Measurements from ENCODE around the gene ACRBP.

ACRBP gene

DNA sequence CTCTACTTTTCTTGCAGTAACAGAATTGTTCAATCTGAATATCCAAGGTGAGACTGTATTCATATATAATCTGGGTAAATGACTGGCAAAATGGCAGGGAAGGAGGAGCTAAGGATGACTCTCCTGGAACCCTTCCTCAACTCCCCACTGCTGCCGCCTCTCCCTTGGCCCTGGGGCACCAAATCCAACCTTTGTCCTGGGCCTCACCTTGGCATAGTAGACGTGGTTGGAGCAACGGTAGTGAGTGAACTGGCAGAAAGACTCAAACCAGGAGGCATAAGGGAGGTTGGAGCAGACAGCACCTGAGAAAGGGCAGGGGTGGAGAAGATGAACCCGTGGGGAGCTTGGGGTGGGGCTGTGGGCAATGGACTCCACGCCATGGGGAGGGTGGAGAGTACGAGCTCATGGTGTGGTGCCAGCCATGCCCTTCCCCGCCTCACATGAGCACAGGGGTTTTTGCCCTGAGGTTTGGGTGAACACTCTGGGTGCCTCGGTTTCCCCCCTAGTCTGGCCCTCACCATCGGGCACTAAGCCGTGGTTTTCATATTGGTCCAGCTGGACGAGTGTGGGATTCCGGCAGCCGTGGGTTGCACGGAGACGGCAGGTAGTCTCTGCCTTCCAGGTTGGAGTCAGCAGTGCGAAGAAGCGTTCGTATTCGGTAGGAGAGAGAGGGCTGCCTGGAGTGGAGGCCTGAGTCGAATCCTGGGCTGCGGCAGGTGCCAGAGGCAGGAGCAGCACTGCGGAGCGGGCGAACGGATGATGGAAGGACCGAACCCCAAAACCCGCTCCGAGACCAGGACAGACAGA, 753 bp downstream of the ACRBP start:
- no peak for FAIRE-seq

DNA sequence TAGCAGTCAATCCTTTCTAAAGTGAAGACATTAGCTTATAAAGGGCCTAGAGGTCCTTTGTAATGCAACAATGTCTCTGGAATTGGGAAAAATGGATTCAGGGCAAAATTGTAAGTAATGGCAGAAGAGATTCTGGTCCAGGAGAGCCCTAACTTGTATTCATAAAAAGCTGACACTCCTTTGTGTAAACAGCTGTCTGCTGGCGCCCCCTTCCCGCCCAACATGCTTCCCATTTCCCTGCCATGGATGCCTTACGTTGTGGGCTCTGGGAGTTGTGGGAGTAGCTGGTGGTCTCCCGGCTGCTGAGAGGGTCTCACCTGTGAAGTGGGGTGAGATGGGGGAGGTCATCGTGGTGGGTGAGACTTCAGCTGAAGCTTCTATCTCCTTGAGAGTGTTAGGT, 2.3 kb downstream of the ACRBP start:
- FAIRE-seq: no peak

DNA sequence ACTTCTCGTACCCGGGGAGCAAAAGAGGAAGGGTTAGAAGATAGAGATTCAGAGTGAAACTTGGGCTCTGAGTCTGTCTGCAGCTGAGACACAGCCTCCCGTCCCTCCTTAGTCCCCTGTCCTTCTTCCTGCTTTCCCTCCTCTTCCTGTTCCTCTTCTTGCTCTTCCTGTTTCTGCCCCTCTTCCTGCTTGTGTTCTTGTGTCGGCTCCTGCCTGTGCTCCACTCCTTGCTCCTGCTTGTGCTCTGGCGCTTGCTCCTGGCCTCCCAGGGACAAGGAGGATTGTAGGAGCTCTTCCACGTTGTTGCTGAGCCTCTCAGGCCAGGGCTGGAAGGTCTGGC, 3.0 kb downstream of the ACRBP start:
- FAIRE-seq: no peak

DNA sequence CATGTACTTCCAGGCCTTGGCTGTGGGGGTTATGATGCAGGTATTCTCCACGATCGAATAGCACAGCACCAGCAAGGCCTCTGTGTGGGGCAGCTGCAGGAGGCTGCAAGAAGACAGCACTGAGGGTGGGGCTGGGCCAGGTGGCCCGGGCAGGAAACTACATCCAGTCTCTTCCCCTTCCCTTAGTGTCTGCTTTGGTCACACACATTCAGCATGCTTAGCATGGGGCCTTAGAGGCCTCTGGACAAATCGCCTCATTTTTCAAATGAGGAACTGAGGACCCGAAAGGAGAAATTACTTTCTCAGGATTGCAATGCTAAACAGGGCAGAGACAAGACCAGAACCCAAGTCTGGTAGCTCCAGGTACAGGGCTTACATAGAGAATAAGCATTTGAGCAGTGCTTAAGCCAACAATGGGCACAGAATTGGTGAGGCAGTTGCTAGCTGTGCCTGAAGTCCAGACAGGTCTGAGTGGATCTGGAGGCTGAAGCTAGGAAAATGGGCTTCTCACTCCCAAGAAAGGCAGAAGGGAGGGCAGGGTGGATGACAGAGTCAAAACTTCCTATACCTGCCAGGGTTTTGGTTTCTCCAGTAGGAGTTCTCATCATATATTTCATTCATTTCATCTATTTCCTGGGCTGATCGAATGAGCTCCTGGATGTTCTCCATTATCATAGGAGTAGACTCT, 3.5 kb downstream of the ACRBP start:
- FAIRE-seq: no peak

DNA sequence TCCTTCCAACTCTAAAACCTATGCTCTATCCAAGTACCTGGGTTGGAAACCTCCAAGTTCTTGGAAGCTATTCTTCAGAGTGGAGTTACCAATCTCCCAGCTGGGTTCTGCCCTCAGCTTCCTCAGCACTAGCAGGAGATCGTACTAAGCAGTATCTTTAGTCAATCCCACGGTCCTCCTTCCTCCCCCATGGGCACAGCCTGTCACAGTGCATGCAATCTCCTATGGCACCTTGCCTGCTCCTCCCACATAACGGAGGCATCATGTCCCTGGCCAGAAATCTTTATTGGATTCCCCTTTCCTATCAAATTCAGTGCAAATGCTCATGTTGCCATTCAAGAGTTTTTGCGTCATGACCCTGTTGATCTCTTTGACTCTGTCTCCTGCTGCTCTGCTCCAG, 6.1 kb downstream of the ACRBP start:
- no peak for FAIRE-seq

DNA sequence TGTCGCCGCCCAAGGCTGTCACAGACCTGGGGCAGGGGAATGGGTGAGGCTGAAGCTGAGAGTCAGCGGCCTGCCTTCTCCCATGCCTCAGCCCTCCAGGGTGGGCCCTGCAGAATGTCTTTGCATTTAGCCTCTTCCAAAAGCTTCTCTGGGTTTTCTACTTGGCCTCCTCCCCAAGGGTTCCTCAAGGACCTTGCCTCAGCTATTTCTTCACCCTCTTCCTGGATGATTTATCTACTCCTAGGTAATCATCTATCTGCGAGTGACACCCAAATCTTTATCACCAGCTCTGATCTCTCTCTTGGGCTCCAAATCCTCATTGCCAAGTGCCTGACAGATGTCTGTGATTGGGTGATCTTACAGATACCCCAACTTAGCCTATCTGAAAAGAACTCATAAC, 6.7 kb downstream of the ACRBP start:
- no peak for FAIRE-seq

DNA sequence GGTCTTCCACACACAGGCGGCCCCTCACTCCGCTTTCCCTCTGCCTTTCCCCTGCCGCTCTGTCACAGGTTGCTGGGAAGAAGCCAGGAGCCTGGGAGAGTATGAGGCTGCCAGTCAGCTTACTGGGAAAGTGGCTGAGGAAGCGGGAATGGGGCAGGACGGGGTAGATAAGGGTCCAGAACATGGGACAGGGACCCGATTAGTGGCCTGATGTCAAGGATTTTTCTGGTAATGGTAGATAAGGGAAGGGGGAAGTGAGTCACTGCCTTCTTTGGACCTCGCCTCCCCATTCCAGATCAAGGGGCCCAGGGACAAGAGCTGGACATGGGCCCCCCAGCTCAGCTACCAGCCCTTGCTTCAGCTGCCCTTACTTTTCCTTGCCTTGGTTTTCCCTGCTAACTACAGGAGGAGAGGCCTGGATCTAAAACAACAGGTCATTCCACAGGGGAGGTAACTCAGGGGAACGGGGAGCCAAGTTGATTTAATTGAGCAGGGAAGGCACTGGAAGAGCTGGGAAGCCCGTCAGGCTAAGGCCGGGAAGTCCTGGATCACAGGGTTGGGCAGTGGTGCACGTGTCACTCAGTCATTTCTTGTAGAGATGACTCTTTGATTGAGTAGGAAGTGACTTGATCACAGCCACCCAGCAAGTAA, 8.0 kb downstream of the ACRBP start:
- FAIRE-seq: no peak

DNA sequence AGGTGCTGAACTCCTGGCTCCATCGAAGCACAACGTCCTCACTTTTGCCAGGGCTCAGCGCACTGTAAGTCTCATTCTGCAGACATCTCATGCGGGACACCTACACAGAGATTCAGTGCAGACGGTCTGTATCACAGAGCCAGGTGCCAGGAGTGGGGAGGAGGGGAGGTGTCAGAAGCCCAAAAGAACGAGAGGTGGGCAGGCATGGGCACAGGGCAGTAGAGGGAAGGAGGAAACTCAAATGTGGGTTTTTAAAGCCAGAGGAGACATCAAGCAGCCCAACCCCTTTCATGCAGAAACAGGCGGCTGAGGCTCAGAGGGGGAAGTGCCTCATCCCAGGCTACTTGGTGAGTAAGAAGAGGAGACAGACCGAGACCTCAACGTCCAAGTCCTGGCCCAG, 8.9 kb downstream of the ACRBP start:
- FAIRE-seq: no peak

DNA sequence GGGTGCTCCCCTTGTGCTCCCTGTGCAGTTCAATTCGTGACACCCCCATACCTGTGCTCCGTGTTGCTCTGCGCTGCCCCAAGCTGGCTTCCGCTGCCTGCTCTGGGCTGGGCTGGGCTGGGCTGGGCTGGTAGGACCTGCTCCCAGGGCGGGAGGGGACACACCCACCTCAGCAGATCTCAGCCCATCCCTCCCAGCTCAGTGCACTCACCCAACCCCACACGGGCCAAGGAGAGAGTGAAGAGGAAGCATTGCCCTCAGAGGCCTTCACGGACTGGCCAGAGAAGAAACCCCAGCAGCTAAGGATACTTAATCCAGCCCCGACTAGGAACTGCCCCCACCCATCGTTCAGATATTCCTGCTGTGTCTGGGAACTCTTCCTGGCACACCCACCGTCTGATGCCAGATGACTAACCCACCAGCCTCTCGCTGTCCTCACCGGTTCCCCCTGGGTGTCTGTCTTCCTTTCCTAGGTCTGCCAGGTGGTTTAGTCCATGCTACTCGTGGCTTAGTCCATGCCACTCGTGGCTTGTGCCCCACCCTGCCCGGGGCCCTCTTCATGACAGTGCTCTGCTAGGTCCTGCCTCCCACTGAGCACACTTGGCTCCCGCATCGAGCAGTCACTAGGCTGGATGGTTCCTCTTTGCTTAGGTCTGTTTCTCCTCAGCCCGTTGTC, 11.2 kb downstream of the ACRBP start, which contains the start of gene LPAR5:
TSS of gene LPAR5 (minus strand) at position 104 of the 676 bp plus-strand sequence. CDS start 14,711 bp downstream, outside the sequence.
- FAIRE-seq: no peak

DNA sequence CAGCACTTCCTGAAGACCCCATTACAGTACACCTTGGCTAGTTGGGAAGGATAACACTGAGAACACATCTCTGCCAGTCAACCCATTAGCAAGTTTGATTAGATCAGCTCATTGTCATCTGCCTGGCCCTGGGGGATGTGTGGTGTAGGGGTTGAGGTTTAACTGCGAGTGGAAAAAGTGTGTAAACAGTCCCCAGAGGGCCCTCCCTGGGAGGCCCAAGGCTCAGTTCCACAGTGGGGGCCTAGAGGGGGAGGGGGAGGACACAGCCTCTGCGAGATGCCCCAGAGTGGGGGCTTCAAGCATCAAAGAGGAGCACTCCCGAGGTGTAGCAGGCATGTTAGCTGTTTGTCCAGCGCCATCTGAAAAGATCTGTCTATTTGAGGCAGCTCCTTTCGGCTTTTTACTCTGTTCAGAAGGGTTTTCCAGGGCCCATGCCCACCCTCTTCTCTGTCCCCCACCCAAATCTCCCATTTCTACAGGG, 11.8 kb downstream of the ACRBP start:
- FAIRE-seq: no peak

DNA sequence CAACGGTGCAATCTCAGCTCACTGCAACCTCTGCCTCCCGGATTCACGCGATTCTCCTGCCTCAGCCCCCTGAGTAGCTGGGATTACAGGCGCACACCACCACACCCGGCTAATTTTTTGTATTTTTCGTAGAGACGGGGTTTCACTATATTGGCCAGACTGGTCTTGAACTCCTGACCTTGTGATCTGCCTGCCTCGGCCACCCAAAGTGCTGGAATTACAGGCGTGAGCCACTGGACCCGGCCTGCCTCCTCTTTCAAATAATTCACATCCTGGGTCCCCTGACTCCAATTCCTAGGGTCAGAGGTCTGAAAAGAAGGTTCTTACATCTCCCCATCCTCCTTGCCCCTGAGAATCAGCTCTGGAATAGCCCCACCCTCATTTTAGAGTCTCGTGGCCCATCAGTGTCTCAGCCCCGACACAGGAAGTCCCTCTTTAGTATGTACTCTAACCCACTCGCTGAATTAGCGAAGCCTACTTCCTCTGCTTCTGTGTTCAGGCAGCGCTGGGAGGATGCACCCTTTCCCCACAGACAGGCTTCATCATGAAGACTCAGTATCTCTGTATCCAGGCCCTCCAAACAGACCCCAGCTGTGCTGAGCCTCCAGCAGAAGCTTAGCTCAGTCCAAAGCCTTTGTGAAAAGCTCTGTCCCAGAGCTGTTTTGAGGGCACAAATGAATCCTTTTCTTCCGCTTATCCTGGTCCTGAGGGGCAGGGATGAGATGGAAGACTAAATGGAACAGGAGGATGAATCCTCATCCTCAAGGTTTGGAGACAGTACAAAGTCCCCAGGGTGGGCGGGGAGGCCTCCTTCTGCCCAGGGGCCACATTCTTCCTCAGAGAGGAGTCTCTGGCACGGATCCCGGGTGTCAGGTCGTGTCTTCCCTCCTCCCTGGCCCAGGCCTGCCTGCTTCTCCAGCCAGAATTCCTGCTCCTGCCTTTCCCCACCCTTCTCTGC, 14.9 kb downstream of the ACRBP start:
- FAIRE-seq: no peak

DNA sequence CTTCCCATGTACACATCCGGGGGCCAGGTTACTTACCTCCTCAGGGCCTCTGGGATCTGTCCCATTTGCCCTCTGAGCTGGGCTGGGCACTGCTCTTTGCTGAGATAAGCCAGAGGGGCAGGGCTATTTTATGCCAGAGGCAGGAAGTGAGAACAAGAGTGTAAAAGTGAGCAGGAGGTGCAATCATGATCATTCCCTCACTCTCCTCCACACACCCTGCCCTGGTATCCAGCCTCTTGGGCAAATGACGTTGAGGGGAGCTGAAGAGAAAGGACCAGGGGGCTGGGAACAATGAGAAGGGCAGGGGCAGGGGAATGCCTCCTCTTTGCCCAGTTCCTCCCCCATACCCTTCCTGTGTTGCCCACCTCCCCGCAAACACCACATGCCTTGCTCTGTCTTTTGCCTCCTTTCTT, 15.7 kb downstream of the ACRBP start:
- no peak for FAIRE-seq

DNA sequence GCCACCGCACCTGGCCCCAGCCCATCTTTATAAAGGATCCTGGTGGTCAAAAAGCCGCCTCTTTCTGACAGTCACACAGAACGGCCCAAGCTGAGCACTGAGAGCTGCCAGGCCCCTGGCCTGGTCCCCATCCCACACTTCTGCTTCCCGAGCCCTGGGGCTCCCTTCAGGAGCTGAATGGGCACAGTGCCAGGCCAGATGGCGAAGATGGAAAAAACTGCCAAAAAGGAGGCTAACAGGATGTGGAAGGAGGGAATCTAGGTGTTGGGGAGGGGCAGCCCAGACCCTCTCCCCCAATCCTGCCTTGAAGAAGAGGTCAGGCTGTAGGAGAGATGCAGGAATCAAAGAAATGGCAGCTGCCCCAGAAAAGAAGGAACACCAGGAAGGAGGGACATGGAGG, 16.5 kb downstream of the ACRBP start:
- FAIRE-seq: no peak

DNA sequence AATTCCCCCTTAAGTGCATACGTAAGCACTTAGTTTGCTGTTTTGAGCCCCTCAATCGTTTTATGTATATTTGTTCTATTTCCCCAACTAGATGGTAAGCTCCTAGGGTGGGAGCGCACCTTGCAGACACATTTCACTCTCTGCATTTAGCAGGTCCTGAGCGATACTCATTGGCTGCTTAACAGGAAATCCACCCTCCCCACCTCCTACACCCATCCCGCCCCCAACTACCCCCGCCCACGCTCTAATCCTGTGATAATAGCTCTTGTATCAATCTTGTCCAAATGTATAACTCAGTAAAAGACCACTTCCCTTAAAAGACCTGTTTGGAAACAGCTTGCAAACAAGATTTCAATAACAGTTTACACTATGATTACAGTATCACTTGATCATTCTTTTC, 19.6 kb downstream of the ACRBP start:
- no peak for FAIRE-seq

DNA sequence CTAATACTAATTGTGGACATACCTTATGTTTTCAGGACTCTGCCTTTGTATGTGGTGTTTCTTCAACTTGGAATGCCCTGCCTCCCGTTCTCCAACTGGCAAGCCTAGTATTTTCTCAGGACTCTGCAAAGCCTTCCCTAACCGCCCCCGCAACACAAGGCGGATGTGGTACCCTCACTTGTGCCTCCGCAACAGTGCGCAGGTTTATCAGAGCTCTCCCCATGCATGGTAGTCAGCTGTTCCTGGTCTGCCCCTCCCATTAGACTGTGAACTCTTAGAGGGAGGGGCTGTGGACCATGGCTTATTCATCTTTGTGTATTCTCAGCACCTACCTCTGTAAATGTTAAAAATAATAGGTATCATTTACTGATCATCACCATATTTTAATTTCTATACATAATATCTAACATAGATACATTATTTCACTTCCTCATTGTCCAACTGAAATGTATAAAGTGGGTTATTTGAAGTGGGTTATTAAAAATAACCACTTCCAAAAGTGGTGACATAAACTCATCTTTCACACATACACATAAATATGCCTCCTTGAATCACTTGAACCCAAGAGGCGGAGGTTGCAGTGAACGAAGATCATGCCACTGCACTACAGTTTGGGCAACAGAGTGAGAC, 20.5 kb downstream of the ACRBP start:
- FAIRE-seq: no peak

DNA sequence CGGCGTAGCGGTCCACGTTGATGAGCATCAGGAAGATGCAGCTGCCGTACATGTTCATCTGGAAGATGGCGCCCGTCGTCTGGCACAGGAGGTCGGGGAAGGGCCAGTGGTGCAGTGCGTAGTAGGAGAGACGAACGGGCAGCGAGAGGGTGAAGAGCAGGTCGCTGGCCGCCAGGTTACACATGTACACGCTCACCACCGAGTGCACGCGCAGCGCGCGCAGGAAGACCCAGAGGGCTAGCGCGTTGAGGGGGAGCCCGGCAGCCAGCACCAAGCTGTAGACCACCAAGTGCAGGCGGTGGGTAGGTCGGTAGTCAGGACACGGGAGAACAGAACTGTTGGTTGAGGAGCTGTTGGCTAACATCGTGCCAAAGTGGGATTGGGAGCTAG, 26.4 kb downstream of the ACRBP start:
- no peak for FAIRE-seq

DNA sequence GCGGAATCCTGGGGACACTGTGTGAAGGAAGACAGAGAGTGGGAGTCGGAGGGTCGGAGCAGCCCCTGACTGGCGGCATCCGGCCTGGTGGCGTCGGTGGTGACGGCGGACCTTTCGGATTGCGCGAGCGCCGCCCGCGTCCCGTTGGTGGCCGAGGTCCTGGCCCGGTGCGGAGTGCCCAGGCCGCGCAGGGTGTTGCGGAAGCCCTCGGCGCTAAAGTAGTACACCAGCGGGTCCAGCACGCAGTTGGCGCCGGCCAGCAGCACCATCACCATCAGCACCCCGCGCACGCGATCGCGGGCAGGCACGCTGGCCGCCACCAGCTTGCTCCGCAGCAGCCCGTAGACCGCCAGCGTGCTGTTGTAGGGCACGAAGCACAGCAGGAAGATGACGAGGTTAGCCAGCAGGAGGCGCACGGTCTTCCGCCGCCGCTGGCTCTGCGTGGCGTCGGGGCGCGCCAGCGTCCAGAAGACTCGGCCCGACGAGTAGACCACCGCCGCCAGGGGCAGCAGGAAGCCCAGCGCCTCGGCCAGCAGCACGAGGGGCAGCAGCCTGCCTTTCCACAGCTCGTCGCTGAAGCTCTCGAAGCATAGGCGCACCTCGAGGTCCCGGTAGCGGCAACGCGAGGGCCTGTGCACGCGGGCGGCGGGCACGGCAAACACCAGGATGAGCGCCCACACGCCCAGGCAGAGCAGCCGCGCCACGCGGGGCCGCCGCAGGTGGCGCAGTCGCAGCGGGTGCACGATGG, 26.9 kb downstream of the ACRBP start:
- FAIRE-seq: no peak

DNA sequence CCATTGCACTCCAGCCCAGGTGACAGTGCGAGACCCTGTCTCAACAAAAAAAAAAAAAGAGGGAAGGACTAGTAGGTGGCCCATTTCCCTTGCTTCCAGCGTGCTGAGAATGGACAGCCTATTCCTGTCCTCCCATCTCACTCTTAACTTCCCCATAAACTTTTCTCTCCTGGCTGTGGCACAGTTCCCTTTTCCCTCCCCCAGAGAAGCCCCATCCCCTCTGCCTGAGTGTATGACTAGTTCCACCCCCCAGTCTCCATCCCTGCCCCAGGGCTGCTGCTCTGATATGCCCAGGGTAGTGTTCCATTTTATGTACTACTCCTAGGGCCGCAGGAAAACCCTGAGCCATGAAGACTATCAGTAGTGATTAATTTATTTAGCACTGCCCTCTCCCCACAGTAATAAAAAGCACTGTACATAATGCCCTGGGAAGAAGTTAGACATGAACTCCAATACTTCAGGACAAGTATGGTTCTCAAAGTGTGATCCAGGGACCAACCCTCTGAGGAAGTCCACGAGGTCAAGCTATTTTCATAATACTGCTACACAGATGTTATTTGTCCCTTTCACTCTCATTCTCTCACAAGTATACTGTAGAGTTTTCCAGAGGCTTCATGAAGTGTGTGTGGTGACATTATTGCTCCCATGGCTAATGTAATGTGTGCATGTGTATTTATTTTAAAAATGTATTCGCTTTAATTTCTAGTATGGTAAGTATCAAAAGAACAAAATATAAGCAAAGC, 28.6 kb downstream of the ACRBP start:
- no peak for FAIRE-seq

DNA sequence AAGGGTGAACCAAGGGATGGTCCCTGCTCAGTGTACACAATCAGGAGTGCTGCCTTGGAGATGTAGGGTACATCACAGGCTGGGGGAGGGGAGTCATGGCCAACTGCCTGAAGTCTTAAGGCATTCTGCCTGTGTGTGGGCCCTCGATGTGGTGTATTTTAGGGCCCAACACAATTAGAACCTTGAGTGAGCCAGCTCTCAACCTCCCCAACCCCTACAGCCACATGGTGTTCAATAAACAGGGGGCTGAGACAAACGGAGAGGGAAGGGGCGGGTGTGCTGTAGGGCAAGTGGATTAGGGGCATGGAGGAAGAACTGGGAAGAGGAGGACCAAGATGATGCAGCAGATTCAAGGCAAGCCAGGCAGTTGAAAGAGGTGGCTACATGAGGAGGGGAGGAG, 31.4 kb downstream of the ACRBP start:
- no peak for FAIRE-seq

DNA sequence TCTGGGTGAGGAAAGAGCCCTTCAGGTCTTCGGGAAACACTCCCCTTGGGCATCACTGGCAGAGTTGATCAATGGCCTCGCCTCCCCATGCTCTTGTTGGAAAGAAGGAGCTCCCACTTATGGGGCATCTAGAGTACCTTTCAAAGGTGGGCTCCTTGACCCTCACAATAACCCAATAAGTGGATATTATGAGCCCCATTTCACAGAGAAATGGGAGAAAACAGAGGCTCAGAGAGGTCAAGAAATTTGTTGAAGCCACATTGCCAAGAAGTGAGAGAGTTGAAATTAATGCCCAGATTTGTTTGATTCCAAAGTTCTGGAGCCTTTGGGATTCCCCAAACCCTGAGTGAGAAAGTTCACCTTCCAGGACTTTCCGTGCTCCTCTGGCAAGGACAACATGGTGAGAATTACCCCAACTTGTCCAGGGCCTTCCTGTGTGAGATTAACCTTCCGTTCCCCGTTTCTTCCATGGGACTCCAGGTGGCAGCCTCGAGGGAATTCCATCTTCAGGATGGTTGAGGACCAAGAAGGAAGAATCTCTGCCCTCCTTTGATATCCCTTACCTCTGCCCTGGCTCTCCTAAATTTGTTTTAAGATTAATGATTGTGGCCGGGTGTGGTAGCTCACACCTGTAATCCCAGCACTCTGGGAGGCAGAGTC, 32.6 kb downstream of the ACRBP start:
- no peak for FAIRE-seq

All from TTC549 (cell line).